NOMO-1 treated with dmso at 0.1 percent for 144 hours (cell line): ENCODE data around the gene MXRA7.
"Not testable (repeated sequence)": the region's sequence is repeated elsewhere in the genome, so short reads cannot be mapped to it uniquely, and the experiment has no call there.

ENCODE experiments used
- DNase-seq: peaks from one replicate; lab custom pipeline; 2025; ENCODE audit not compliant: unreplicated experiment; lab: John Stamatoyannopoulos, UW

The MXRA7 gene

DNA sequence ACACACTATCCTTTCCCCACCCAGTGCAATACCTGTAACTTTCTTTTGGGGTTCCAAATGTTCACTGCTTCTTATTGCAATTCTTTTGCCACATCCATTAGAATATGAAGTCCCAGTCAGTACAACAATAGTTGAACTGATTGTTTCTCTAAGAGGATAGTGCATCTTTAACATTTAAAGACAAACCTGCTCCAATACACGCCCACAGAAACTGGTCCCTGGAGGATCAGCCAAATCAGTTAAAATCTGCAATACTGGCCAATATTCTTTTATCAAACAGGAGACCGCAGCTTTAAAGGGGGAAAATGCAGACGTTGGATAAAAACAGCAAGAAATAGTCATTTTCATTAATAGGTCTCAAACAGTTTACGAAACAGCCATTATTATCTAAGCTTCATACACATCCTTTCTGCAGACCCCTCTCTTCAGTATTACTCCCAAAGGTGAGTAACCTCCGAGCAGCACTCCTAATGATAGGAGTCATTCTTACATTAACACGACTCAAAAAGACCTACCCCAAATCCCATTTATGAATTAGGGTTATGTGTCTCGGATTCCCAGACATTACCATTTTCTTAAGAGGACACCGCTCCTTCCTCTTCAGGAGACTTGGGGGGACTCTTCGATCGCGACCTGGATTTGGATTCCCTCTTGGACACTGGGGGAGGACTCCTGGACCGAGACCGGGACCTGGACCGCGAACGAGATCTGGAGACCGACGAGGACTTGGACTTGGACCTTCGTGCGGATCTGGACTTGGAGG, 25.0 kb upstream of the MXRA7 start:
- no peak for DNase-seq

DNA sequence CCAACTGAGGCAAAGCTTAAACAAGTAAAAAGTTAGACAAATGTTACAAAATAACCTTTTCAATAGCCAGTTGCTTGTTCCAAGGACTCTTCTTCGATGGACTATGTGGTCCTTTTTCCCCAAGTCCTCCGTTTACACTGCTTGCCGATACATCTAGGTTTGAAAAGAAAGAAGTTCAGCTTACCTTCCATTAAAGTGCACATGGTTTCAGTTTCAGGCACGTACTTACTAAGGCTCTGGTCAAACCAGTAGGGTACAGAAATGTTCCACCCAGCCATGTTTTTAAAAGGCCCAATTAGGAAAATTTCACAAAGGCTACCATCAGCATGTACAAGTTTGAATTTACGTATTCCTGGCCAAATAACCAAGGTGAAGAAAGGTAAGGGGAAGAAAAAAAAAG, 24.2 kb upstream of the MXRA7 start:
- no peak for DNase-seq

DNA sequence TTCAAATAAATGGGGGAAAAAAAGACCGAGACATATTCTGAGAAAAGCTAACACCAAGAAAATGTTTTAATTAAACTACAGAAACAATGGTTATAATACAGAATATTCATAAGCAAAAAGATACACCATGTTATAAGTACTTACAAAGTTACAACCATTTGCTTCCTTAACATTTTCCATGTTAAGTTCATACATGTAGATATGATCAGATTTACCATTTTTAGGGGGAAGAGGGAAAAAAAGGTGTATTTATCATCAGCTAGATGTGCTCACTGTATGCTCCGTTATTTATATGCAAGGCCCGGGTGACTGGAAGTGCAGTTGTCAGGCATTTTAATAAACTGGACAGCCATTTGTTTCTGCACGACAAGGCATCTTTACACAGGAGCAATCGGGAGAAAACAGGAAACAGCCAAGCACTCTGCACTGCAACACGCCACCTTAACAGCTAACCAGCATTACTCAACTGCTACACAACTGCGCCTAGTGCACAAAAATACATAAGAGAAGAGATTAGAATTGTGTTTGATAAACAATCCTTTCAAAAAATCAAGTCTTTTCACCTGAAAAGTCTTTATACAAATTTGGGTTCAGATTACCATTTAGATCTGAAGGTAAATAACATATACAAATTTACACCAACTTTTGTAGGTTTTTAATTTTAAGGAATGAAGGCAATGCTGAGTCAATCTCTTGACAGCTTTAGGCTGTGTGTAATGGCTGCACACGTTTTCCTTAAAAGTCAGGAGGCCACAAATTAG, 23.5 kb upstream of the MXRA7 start:
- DNase-seq, result peak; percentile 27

DNA sequence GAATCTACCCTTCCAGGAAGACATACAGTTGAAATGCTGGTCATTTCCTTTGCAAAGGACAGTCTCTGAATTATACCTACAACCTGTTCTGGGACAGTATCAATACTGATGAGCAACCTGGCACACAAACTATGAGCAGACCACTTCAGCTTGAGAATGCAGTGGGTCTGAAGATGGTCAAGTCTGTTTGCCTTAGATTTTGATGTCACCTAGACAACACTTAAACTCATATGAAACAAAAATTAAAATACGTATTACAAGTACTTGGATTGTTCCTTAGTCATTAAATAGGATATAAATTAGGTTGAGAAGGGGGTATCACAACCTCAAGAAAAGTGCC, 22.8 kb upstream of the MXRA7 start:
- no peak for DNase-seq

DNA sequence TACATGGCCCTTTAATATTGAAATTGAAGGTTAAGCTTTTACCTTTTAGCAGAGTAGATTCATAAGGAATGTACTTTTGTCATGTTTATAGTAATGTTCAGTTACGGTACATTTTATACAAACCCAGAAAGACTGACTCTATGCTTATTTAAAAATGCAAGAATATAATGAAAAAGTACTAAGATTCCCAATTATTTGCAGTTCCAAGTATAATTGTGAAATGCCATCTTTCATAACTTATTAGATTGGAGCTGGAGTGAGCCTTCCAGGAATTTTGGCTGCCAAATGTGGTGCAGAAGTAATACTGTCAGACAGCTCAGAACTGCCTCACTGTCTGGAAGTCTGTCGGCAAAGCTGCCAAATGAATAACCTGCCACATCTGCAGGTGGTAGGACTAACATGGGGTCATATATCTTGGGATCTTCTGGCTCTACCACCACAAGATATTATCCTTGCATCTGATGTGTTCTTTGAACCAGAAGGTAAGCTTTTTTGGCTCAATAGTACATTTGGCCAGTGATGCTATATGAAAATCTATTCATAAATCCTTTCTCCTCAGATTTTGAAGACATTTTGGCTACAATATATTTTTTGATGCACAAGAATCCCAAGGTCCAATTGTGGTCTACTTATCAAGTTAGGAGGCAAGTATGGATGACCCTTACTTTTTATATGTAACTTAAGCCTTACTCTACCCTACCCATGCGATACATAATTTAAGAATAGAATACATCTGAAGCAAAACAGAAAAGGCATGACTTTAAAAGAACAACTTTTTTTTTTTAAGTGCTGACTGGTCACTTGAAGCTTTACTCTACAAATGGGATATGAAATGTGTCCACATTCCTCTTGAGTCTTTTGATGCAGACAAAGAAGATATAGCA, 22.2 kb upstream of the MXRA7 start:
- no peak for DNase-seq

DNA sequence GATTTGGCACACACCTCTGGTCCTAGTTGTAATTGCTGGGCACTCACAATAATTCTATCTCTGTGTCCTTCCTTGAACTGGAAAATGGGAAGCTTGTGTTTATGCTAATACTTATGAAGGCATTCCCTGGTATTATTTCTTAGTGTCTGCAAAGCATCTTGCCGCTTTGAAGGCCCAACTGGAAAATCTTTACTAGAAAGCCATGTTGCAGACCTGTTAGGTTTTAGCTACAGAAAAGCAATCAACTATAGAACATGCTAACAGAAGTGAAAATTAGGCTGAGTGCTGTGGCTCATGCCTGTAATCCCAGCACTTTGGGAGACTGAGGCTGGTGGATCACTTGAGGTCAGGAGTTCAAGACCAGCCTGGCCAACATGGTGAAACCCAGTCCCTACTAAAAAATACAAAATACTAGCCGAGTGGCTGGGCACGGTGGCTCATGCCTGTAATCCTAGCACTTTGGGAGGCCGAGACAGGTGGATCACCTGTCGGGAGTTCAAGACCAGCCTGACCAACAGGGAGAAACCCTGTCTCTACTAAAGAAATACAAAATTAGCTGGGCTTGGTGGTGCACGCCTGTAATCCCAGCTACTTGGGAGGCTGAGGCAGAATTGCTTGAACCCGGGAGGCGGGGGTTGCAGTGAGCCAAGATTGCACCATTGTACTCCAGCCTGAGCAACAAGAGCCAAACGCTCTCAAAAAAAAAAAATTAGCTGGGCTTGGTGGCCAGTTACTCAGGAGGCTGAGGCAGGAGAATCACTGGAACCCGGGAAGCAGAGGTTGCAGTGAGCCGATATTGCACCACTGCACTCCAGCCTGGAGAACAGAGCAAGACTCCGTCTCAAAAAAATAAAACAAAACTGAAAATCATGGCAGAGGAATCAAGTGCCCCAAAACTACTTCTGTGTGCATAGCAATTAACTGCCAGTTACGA, 21.3 kb upstream of the MXRA7 start:
- DNase-seq, result not testable (repeated sequence)

DNA sequence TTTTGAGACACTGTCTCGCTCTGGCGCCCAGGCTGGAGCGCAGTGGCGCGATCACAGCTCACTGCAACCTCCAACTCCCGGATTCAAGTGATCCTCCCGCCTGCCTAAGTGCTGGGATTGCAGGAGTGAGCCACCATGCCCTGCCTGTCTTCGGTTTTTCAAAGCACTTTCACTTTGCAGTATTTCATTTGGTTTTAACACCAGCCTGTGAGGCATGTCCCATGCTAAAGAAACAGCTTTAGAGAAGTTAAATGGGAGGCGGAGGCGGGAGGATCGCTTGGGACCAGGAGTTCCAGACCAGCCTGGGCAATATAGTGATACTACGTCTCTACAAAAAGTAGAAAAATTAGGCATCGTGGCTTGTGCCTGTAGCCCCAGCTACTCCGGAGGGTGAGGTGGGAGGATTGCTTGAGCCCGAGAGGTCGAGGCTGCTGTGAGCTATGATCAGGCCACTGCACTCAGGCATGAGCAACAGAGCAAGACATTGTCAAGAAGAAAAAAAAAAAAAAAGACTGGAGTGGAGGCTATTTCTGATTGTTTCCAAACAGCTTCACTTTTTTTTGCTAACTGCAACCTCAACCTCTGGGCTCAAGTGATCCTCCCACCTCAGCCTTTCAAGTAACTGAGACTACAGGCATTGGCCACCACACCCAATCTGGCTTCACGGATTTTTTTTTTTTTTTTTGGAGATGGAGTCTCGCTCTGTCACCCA, 17.1 kb upstream of the MXRA7 start:
- DNase-seq, result no peak

DNA sequence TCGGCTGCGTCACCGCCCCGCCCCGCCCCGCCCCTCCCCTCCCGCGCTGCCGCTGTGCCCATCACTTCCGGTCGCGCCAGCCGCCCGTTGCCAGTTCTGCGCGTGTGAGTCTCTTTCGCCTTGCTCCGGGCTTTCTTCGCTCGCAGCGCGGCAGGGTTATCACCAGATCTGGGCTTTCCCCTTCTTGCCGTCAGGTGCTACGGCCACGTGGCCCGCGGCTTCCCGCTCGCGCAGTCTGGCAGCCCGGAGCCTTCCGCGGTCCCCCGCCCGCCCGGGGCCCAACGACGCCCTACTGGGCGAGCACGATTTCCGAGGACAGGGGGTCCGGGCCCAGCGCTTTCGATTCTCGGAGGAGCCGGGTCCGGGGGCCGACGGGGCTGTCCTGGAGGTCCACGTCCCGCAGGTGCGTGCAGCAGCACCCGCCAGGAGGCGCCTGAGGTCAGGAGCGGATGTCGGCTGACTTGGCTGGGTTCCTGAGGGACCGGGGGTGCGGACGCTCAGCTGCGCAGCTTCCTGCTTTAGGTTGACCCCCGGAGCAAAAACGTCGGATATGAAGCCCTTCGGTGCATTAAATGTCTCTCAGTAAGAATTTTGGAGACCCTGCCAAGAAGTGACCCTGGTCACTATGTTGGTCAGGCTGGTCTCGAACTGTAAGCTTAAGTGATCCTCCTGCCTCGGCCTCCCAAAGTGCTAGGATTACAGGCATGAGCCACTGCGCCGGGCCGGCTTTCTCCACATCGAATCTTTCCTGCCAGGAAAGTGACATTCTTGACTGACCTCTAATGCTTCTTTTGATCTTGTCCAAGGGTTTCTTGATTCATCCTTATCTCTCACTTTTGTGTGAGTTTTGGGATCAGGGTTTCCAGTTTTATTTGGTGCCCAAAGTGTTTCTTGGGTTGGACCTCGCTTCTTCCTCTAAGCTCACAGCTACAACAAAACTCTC, 16.3 kb upstream of the MXRA7 start, which contains the start of gene METTL23:
TSS of gene METTL23 (plus strand) at position 64 of the 943 bp plus-strand sequence. CDS start 2,872 bp downstream, outside the sequence.
- peak; percentile 32 for DNase-seq

DNA sequence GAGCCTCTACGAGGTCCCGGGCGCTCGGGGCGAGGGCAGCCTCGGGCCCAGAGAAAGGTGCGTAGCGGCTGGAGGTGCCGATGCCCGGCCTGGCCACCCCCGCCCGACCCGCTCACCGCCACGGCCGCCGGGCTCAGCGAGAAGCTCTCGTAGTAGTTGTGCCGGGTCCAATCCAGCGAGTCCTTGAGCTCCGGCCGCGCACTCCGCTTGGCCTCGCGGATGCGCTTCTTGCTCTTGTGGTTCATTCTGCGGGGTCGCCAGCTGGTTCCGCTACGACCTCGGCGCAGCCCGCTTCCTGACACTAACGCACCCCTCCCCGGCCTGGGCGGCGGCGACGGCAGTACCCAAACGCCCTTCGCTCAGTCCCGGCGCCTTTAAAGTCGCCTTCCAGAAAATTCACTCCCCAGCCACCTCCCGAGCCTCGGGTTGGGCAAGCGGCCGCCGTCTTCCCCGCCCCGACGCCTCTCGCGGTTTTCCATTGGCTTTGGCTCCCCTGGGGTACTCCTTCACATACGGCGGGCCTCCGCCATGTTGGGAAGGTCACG, 15.5 kb upstream of the MXRA7 start, which contains the start of gene JMJD6:
TSS of gene JMJD6 (minus strand) at position 376 of the 545 bp plus-strand sequence. CDS start at position 245, 131 bp downstream.
- DNase-seq, result peak; percentile 97

DNA sequence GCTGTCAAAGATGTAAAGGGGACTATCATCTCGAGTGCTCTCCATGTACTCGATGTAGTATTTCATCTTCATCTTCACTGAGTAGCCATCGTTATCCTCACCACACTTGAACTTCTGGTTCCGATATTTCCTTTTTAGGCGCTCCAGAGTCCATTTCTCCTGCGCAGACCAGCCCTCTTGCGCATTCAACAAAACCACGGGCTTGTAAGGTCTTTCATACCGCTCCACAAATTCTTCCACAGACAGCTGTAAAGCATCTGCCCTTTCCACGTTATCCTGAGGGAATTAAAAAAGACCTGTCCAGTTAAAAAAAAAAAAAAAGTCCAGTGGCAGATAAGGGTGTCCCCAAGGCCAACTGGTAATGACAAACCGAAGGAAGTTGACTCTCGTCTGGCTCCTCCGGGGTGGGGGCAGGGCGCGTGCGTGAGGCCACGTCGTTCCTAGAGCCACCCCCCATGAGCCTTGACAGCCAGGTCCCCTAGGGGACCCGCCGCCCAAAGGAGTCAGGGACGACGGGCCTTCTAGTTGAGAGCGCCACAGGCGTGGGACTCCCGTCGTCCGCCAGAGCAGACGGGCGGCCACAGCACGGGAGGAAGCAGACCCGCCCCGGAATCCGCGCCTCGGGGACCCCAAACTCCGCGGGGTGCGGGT, 14.9 kb upstream of the MXRA7 start:
- DNase-seq, result peak; percentile 40

DNA sequence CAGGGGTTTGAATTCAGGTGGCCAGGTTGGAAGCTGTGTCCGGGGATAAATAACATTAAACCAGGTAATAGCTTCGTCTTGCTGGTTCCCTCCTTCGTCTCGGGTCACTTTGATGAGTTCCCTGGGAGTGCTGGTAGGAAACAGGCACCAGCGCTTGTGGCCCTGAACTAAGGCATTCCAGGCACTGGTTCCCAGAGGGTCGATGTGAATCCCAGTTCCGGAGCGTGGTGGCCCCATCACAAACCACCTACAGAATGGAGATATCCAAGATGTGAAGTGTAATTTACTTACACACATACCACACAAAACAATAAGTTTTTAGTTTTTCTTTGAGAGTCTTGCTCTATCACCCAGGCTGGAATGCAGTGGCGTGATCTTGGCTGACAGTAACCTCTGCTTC, 13.0 kb upstream of the MXRA7 start:
- no peak for DNase-seq

DNA sequence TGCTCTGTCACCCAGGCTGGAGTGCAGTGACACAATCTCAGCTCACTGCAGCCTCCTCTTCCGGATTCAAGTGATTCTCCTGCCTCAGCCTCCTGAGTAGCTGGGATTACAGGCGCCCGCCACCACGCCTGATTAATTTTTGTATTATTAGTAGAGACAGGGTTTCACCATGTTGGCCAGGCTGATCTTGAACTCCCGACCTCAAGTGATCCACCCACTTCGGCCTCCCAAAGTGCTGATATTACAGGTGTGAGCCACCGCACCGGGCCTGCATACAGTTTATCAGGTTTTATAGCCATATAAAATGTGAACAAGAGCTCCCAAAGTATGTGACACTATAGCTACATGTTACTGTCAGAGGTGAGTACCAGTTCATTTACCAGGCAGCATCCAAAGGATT, 12.2 kb upstream of the MXRA7 start:
- not testable (repeated sequence) for DNase-seq

DNA sequence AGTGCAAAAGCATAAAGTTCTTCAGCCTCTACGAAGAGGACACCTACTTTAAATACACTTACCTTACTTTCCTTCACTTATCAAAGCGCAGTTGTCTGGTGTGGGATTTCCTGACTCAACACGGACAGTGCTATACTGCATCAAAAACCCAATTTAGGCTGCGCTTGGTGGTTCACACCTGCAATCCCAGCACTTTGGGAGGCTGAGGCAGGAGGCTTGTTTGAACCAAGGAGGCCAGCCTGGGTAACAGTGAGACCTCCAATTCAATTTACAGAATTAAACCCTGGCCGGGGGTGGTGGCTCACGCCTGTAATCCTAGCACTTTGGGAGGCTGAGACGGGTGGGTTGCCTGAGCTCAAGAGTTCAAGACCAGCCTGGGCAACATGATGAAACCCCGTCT, 11.5 kb upstream of the MXRA7 start:
- DNase-seq, result no peak

DNA sequence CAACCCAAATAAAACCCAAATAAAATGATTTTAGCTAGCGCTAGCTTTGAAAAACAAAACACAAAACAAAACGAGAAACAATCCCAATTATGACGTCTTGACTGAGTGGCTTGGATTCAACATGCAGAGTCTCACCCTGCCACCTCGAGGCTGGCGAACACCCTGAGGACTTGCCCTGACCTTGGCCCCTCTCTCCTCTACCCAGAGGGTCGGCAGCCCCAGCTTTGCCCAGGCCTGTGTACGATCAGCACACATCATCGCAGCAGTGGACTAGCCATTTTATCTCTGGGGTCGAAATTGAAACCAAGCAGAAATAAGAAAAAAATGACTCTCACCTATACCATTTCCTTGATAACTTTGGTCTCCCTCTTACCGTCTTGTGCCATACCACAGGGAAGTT, 10.7 kb upstream of the MXRA7 start:
- DNase-seq, result no peak

DNA sequence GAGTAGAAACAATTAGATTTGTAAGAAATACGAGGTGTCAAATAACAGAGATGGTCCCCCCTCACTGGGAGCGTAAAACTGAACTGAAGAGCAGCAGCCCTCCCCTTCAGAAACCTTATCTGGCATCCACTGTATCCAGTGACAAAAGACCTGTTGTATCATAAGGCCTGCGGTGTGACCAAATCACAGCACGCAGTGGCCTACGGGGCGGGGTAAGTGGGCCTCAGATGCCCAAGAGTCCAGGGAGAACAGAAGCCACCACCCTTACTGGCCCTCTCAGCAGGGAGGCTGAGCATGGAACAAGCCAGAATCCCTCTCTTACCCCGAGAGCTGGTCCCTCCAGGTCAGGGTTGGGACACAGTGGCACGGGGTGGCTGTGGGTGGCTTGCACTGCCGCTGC, 10.2 kb upstream of the MXRA7 start:
- no peak for DNase-seq

DNA sequence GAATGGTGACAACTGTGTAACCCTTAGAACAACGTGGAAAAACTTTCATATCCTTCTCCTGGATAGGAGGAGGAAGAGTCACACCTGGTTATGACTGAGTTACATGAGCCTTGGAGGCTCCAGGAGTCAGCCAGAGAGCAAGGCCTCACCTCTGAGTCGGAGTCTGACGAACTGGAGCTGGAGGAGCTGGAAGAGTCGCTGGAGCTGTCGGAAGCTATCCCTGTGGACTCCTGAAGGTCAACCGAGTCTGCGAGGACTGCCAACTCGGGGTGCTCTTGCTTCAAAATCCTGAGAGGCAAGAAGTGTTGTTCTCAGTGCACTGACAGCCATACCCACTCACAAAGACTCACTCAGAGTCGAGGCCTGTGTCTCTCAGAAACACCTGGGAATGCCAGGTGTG, 9.4 kb upstream of the MXRA7 start:
- DNase-seq, result no peak

DNA sequence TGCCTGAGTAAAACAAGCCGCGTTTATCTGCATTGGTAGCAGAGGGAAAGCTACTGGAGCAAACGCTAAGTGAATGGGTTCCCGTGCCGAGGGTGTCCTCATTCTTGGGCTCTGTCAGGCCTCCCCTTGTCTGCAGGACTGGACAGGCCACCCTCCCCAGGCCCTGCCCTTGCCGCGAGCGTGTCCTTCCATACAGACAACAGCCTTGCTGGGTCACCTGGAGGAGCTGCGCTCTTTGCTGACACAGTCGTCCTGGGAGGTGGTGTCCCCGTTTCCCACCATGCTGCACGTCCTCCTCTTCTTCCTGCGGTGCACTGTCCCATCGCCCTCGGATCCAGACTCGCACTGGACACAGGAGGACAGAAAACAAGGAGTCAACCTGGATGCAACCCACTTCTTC, 7.8 kb upstream of the MXRA7 start:
- DNase-seq, result no peak

DNA sequence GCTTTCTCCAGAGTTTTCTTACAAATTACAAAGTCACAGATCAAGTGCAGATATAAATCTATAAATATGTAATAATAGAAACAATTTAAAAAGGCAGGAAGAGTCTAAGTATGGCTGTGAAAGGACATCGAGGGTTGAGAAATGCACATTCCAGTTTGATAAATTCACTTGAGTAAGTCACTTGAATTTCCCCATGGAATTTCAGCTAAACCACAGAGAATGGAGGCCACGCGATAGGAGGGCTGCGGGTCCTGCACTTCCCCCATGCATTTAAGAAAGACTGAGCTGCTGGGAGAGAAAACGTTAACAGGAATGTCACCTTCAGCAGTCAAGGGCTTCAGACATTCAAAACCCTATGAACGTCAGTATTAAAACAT, 6.1 kb upstream of the MXRA7 start:
- no peak for DNase-seq
